Panc1 (cell line): Measurements from ENCODE around the gene C16orf74.

Source experiments
- POLR2AphosphoS5 ChIP-seq: IDR thresholded peaks from 2 replicates; pipeline ENCODE4 v1.6.1; 2012; ENCODE audit warnings: mild to moderate bottlenecking, low read depth, low read length, moderate library complexity
- SIN3A ChIP-seq: IDR thresholded peaks from 2 replicates; pipeline ENCODE4 v1.6.1; 2012; ENCODE audit warnings: low read depth, mild to moderate bottlenecking, low read length, moderate library complexity, borderline replicate concordance; ENCODE audit not compliant: insufficient read depth
- TF ChIP-seq, protein P1 (sequence below): fragments of 450-650 bp; IDR thresholded peaks from 2 replicates; pipeline ENCODE4 v1.5.1; 2017; ENCODE audit warnings: mild to moderate bottlenecking
- TF ChIP-seq, protein P2 (sequence below), 2 experiments: IDR thresholded peaks; 2 replicates each; pipeline ENCODE4 v1.6.1; 2011 to 2012; ENCODE audit warnings: low read depth in 2 of 2, control low read depth in 1 of 2, low read length in 1 of 2, mild to moderate bottlenecking in 1 of 2, moderate library complexity in 1 of 2; ENCODE audit not compliant: insufficient read depth in 1 of 2

DNA sequence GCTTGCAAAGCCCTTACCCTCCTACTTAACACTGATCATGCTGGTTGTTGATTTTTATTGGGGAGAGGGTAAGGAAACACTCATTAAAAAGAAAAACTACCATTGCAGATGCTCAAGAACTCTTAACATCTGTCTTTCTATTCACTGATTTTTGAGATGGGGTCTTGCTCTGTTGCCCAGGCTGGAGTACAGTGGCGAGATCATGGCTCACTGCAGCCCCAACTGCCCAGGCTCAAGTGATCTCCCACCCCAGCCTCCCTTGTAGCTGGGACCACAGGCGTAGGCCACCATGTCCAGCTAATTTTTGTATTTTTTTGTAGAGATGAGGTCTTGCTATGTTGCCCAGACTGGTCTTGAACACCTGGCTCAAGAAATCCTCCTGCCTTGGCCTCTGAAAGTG is 33.9 kb upstream of the C16orf74 start:
- TF ChIP-seq, protein P1, sequence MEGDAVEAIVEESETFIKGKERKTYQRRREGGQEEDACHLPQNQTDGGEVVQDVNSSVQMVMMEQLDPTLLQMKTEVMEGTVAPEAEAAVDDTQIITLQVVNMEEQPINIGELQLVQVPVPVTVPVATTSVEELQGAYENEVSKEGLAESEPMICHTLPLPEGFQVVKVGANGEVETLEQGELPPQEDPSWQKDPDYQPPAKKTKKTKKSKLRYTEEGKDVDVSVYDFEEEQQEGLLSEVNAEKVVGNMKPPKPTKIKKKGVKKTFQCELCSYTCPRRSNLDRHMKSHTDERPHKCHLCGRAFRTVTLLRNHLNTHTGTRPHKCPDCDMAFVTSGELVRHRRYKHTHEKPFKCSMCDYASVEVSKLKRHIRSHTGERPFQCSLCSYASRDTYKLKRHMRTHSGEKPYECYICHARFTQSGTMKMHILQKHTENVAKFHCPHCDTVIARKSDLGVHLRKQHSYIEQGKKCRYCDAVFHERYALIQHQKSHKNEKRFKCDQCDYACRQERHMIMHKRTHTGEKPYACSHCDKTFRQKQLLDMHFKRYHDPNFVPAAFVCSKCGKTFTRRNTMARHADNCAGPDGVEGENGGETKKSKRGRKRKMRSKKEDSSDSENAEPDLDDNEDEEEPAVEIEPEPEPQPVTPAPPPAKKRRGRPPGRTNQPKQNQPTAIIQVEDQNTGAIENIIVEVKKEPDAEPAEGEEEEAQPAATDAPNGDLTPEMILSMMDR, result no peak
- TF ChIP-seq POLR2AphosphoS5 (no peak), SIN3A (no peak)
- TF ChIP-seq, protein P2, sequence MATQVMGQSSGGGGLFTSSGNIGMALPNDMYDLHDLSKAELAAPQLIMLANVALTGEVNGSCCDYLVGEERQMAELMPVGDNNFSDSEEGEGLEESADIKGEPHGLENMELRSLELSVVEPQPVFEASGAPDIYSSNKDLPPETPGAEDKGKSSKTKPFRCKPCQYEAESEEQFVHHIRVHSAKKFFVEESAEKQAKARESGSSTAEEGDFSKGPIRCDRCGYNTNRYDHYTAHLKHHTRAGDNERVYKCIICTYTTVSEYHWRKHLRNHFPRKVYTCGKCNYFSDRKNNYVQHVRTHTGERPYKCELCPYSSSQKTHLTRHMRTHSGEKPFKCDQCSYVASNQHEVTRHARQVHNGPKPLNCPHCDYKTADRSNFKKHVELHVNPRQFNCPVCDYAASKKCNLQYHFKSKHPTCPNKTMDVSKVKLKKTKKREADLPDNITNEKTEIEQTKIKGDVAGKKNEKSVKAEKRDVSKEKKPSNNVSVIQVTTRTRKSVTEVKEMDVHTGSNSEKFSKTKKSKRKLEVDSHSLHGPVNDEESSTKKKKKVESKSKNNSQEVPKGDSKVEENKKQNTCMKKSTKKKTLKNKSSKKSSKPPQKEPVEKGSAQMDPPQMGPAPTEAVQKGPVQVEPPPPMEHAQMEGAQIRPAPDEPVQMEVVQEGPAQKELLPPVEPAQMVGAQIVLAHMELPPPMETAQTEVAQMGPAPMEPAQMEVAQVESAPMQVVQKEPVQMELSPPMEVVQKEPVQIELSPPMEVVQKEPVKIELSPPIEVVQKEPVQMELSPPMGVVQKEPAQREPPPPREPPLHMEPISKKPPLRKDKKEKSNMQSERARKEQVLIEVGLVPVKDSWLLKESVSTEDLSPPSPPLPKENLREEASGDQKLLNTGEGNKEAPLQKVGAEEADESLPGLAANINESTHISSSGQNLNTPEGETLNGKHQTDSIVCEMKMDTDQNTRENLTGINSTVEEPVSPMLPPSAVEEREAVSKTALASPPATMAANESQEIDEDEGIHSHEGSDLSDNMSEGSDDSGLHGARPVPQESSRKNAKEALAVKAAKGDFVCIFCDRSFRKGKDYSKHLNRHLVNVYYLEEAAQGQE (IDR thresholded peaks at IDR 0.05; ENCODE audit: insufficient read depth in 1 of 2, low read depth in 2 of 2, low read length in 1 of 2), result no peak
